Measurements from ENCODE around the gene LILRB3.
"Not testable (repeated sequence)": the region's sequence is repeated elsewhere in the genome, so short reads cannot be mapped to it uniquely, and the experiment has no call there.

LILRB3 gene

DNA sequence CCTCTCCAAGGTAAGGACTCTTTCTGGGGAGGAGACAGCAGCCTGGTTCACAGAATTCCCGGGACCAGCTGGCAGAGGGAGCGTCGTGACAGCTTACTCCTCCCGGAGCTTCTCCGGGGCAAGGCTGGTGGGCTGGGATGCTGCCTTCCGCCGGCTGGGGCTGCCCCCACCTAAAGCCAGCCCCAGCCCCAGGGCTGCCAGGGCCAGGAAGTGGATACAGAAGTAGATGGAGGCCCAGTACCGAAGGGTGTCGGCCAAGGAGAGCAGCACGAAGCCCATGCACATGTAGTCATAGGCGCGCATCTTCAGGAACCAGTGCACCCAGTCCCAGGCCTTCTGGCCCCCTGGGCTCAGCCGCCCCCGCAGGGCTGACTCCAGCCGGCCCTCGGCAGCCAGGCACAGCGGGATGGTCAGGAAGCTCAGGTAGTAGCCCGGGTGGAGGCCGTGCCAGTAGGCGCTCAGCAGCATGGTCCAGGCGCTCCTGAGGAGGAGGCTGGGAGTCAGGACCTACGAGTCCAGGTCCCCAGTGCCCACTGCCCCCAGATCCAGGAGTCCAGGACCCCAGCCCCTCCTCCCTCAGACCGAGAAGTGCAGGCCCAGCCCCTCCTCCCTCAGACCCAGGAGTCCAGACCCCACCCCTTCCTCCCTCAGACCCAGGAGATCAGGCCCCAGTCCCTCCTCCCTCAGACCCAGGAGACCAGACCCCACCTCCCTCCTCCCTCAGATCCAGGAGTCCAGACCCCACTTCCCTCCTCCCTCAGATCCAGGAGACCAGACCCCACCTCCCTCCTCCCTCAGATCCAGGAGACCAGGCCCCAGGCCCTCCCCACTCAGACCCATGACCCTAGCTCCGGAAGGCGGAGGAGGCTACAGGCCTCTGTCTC is 48.6 kb downstream of the LILRB3 start:
- Histone ChIP-seq H3K36me3 (ENCODE audit: control insufficient read depth in 2 of 2, insufficient read depth in 2 of 2, low read length in 2 of 2) (peaks cover 0 to 2% of the 10 kb centered on the region in 2 donors), H3K9me3 (ENCODE audit: control insufficient read depth in 2 of 2, low read length in 2 of 2) (no peaks in the 10 kb centered on the region), H3K4me1 (ENCODE audit: control insufficient read depth, insufficient read depth, low read length) (no peaks in the 10 kb centered on the region), H3K4me3 (ENCODE audit: low read length in 2 of 2) (no peak overlapping the region), H3K9ac (ENCODE audit: low read length in 2 of 2) (no peak overlapping the region), H3K27me3 (ENCODE audit: control insufficient read depth in 1 of 2, insufficient read depth in 2 of 2, low read length in 2 of 2) (peaks cover 6 to 8% of the 10 kb centered on the region in 2 donors), H3K27ac (ENCODE audit: low read length) (no peak overlapping the region)

DNA sequence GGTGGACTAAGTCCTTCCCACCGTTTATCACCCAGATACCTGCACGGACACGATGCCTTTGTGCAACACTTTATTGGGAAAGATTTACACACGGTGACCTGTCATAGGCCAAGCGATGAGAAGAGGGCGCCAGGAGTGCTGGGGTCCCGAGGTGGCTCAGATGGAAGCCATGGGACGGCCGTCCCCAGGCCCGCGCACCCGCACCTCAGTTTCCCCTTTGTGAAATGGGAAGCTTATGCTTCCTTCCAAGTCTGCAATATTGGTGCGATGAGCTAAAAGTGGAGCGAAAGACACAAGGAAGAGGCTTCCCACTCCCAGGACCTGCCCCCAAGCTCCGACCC is 49.5 kb downstream of the LILRB3 start:
- Histone ChIP-seq H3K9ac (ENCODE audit: low read length in 2 of 2) (no peak overlapping the region), H3K9me3 (ENCODE audit: control insufficient read depth in 2 of 2, low read length in 2 of 2) (no peaks in the 10 kb centered on the region), H3K27ac (ENCODE audit: low read length) (no peak overlapping the region), H3K4me1 (ENCODE audit: control insufficient read depth, insufficient read depth, low read length) (peaks cover 2% of the 10 kb centered on the region), H3K4me3 (ENCODE audit: low read length in 2 of 2) (no peak overlapping the region), H3K27me3 (ENCODE audit: control insufficient read depth in 1 of 2, insufficient read depth in 2 of 2, low read length in 2 of 2) (peaks cover 6 to 8% of the 10 kb centered on the region in 2 donors), H3K36me3 (ENCODE audit: control insufficient read depth in 2 of 2, insufficient read depth in 2 of 2, low read length in 2 of 2) (peaks cover 0 to 2% of the 10 kb centered on the region in 2 donors)

DNA sequence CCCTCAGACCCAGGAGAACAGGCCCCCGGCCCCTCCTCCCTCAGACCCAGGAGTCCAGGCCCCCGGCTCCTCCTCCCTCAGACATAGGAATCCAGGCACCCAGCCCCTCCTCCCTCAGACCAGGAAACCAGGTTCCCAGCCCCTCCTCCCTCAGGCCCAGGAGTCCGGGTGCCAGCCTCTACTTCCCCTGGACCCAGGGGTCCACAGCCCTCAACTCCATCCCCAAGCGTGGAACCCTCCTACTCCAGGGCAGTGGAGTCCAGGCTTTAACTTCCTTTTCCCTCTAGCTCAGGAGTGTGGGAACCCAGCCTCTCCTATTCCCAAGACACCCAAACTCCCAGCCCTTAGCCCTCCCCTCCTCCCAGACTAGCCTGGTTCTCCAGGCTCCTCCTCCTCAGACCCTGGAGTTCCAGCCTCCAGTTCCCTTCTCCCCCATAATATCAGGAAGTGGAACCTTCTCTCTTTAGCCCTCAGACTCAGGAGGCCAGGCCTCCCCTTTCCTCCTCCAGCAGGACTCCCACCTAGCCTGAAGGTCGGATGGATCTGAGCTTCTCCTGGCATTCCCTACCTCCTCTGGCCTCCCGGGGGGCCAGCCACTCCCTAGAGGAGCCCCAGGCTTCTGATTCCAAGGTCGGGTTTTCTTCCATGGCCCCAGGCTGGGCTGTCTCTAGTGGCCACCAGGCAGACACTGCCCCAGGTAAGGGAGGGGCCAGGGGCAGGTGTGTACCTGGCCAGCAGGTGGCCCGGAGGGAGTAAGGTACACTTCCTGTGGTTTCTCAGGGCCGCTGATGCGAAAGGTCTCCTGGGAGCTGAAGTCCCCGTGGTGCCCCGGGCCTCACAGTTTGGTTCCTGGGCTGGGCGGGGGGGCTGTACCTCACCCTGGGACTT is 50.1 kb downstream of the LILRB3 start, which contains the start of gene TMC4:
TSS of gene TMC4 (minus strand) at position 690 of the 888 bp plus-strand sequence. CDS start at position 647, 43 bp downstream.
- Histone ChIP-seq H3K36me3 (ENCODE audit: control insufficient read depth in 2 of 2, insufficient read depth in 2 of 2, low read length in 2 of 2) (peaks cover 0 to 2% of the 10 kb centered on the region in 2 donors), H3K27ac (ENCODE audit: low read length) (no peak within 1 kb of the TSS), H3K4me1 (ENCODE audit: control insufficient read depth, insufficient read depth, low read length) (peaks cover 3% of the 10 kb centered on the region), H3K4me3 (ENCODE audit: low read length in 2 of 2) (peak within 1 kb of the TSS in 1 of 2 donors; percentile 52), H3K27me3 (ENCODE audit: control insufficient read depth in 1 of 2, insufficient read depth in 2 of 2, low read length in 2 of 2) (peaks cover 8 to 11% of the 10 kb centered on the region in 2 donors), H3K9me3 (ENCODE audit: control insufficient read depth in 2 of 2, low read length in 2 of 2) (no peaks in the 10 kb centered on the region), H3K9ac (ENCODE audit: low read length in 2 of 2) (no peak within 1 kb of the TSS)

DNA sequence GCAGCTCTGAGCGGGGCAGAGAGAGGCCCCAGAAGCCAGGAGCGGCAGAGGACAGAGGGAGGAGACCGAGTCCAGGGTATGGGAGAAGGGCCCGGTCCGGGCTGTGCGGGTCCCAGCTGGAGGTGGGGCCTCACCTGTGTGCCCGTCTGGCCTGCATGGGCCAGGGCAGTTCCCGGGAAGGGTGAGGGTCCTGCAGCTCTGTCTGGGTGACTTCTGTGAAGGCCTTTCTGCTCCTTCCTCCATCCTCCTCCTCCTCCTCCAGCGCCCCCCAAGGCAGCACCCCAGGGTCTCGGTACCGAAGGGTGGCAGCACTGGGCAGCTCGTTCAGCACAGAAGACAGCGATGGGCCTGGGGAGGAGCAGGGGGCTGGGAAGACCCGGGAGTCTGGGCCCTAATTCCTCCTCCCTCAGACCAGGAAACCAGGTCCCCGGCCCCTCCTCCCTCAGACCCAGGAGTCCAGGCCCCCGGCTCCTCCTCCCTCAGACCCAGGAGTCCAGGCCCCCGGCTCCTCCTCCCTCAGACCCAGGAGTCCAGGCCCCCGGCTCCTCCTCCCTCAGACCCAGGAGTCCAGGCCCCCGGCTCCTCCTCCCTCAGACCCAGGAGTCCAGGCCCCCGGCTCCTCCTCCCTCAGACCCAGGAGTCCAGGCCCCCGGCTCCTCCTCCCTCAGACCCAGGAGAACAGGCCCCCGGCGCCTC is 50.9 kb downstream of the LILRB3 start:
- H3K27ac ChIP-seq (ENCODE audit: low read length); H3K4me3 ChIP-seq (ENCODE audit: low read length in 2 of 2): not testable (repeated sequence)

DNA sequence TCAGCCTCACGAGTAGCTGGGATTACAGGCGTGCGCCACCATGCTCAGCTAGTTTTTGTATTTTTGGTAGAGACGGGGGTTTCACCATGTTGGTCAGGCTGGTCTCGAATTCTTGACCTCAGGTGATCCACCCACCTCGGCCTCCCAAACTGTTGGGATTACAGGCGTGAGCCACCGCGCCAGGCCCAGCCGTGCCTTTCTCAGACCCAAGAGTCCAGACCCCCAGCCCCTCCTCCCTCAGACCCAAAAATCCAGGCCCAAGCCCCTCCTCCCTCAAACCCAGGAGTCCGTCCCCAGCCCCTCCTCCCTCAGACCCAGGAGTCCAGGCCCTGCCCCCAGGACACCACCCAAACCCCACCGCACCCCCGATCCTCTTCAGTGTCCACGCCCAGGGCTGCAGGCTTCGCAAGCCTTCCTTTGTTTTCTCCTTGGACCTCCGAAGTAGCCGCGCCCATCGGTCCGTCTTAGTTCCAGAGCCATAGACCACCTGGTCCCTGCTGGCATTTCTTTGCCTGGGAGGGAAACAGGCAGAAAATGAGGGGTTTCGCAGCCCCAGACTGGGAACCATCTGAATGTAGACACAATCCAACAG is 53.6 kb downstream of the LILRB3 start:
- H3K4me1 ChIP-seq (ENCODE audit: control insufficient read depth, insufficient read depth, low read length), result peaks cover 6% of the 10 kb centered on the region
- H3K27me3 ChIP-seq (ENCODE audit: control insufficient read depth in 1 of 2, insufficient read depth in 2 of 2, low read length in 2 of 2), result peaks cover 18 to 21% of the 10 kb centered on the region in 2 donors
- H3K9ac ChIP-seq (ENCODE audit: low read length in 2 of 2), result no peak overlapping the region
- H3K27ac ChIP-seq (ENCODE audit: low read length), result no peak overlapping the region
- H3K9me3 ChIP-seq (ENCODE audit: control insufficient read depth in 2 of 2, low read length in 2 of 2), result no peaks in the 10 kb centered on the region
- H3K4me3 ChIP-seq (ENCODE audit: low read length in 2 of 2), result no peak overlapping the region
- no peaks in the 10 kb centered on the region for H3K36me3 ChIP-seq (ENCODE audit: control insufficient read depth in 2 of 2, insufficient read depth in 2 of 2, low read length in 2 of 2)

More for the DNA sequence above, 50.9 kb downstream of the LILRB3 start:
- H3K36me3 ChIP-seq (ENCODE audit: control insufficient read depth in 2 of 2, insufficient read depth in 2 of 2, low read length in 2 of 2); H3K9me3 ChIP-seq (ENCODE audit: control insufficient read depth in 2 of 2, low read length in 2 of 2); H3K4me1 ChIP-seq (ENCODE audit: control insufficient read depth, insufficient read depth, low read length); H3K9ac ChIP-seq (ENCODE audit: low read length in 2 of 2): not testable (repeated sequence)
- peaks cover 8 to 11% of the 10 kb centered on the region in 2 donors for H3K27me3 ChIP-seq (ENCODE audit: control insufficient read depth in 1 of 2, insufficient read depth in 2 of 2, low read length in 2 of 2)

DNA sequence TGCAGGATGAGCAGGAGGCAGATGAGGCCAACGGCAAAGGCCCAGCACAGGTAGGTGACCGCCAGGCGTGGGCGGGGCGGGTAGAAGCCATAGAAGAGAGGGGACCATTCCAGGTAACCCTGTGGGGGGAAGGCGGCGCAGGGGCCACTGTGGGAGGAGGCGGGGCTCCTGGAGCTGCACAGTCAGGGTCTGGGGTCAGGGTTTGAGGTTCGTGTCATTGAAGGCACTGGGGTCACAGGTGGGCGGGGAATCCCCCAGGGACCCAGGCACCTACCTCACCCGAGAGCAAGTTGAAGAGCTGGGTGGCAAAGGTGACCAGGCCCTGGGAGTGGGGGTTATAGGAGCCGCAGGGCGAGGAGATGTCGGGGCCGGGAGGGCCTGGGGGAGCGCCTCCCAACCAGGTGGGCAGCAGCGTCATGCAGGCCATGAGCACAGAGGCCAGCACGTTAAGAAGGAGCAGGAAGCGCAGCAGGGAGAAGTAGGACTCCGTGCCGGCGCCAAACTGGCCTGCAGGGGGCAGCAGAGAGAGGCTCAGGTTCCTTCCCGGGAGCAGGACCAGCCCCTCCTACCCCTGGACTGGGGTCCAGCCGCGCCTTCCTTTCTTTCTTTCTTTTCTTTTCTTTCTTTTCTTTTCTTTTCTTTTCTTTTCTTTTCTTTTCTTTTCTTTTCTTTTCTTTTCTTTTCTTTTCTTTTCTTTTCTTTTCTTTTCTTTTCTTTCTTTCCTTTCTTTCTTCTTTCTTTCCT is 54.5 kb downstream of the LILRB3 start:
- Histone ChIP-seq H3K36me3 (ENCODE audit: control insufficient read depth in 2 of 2, insufficient read depth in 2 of 2, low read length in 2 of 2) (no peaks in the 10 kb centered on the region), H3K9ac (ENCODE audit: low read length in 2 of 2) (no peak overlapping the region), H3K4me1 (ENCODE audit: control insufficient read depth, insufficient read depth, low read length) (peaks cover 7% of the 10 kb centered on the region), H3K9me3 (ENCODE audit: control insufficient read depth in 2 of 2, low read length in 2 of 2) (no peaks in the 10 kb centered on the region), H3K27me3 (ENCODE audit: control insufficient read depth in 1 of 2, insufficient read depth in 2 of 2, low read length in 2 of 2) (peaks cover 14 to 23% of the 10 kb centered on the region in 2 donors), H3K27ac (ENCODE audit: low read length) (no peak overlapping the region), H3K4me3 (ENCODE audit: low read length in 2 of 2) (no peak overlapping the region)

All from stomach smooth muscle (tissue), 2 donors.